HG02642 (cell line): Measurements from ENCODE around the gene PANK4.

Source experiments
- ATAC-seq: cut with Tn5 transposase; IDR thresholded peaks from one replicate; pipeline ENCODE4 v1.9.1; 2021; ENCODE audit warnings: mild to moderate bottlenecking; ENCODE audit not compliant: unreplicated experiment, poor library complexity

The PANK4 gene

DNA sequence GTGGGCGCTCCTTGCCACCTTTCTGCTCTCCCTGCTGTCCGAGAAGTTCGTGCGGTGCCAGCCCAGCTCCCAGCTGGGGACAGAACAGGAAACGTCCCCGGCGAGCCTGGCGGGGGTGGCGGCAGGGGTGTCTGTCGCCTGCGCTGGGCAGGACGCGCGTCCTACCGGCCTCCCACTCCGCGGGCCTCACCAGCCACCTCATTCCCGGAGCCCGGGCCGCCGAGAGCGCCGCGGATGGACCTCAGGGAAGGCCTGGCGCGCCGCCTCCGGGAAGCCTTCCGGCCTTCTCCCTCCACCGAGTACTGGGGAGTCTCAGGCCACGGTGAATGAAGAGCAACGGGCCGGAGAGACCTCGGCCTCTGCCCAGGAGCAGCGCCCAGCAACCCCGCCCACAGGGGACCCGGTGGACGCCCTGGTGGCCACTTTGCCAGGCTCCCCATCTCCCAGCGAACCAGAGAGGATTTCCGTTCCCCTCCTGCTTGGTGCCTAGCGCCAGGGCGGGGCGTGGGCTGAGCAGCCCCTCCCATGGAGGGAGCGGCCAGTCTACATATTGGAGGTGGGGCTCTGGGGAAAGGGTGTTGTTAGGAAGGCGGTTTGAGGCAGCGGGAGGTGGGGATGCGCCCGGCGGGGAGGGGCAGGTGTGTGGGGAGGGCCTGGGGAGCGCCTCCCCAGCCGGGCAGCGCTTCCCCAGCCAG, 20.3 kb upstream of the PANK4 start:
- peak; percentile 31 for ATAC-seq

DNA sequence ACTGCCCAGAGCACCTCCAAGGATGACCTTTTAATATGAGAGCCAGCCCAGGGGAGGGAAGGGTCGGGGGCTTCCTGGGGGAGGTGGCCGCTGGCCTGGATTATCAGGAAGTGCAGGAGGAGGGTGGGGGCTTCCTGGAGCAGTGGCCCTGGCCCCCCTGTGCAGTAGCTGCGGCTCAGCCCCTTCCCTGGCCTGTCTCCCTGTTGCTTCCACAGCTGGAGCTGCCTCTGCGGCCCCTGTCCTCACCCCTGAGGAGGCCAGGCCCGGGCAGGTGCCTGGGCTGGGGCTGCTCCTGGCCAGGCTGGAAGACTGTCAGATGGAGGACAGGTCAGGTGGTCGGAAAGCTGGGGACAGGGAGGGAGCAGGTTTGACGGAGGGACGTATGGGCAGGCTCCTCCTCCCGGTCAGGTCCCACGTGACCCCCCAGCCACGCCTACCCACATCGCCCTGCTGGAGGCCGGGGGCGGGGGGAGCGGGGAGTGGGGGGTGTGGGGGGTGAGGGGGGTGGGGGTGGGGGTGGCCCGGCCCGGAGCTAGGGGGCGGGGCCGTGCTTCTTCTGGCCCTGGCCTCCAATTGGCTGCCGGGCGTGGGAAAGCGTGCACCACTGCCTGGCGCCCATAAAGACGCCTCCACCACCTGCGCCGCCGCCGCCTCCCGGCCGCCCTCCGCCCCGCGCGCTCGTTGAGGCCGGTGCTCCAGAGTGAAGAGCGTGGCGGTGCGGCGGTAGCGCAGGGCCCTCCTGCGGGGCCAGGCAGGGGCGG, 19.5 kb upstream of the PANK4 start:
- ATAC-seq: peak; percentile 40

GRCh38 chr1:2544875-2545640, 18.7 kb upstream of the PANK4 start:
- ATAC-seq: no peak

GRCh38 chr1:2544093-2544874, 17.9 kb upstream of the PANK4 start:
- ATAC-seq: no peak

DNA sequence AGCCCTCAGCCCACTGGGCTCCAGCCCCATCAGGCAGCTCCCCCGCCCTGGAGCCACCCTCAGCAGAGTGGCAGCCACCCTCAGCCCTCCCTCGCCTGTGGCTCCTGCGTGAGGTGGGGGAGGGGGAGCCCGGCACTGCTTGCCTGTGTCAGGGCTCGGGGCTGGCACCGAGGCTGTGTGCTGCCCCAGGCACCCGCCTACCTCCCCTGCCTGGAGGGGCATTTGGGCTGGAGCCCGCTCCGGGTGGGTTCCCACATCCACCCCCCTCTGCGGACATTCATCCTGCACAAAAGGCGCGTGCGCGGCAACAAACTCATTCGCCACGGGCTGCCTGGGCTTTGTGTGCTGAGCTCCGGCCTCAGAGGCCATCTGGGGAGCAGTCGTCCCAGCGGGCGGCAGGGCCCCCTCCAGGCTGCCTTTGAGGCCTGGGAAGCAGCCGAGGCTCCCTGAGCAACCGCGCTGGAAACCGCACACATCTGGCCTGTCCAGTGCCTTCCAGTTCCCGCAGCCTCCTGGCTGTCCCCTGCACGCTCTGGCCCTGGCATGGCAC, 17.2 kb upstream of the PANK4 start:
- no peak for ATAC-seq

- ATAC-seq: no peak
These were observed 16.0 kb upstream of the PANK4 start for GRCh38 chr1:2542246-2542915.

DNA sequence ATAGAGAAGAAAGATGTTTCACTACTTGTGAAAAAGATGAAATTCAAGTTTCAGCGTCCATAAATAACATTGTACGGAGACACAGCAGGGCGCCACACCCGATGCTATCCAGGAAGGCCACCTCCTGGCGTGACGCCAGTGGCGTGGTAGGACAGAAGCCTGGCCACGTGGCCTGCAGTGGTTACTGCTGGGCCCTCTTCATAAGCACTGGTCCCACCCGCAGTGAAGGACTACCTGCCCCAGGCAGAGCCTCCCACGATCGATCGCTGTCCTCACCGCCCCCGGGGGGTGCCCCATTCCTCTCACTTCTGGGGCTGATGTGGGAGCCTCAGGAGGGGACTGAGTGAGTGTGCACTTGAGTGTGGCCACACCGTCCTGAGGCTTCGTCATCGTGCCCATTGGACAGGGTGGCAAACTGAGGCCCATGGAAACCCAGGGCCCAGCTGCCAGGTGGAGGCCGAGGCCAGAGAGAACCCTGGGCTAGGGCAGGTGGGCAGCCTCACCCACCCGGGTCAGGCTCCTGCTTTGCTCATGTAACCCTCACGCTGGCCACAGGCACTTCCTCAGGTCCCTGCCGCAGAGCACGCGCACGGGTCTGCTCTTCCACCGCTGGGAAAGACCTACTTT, 15.3 kb upstream of the PANK4 start:
- no peak for ATAC-seq

- no peak for ATAC-seq
These were observed 14.6 kb upstream of the PANK4 start for GRCh38 chr1:2540816-2541492.

DNA sequence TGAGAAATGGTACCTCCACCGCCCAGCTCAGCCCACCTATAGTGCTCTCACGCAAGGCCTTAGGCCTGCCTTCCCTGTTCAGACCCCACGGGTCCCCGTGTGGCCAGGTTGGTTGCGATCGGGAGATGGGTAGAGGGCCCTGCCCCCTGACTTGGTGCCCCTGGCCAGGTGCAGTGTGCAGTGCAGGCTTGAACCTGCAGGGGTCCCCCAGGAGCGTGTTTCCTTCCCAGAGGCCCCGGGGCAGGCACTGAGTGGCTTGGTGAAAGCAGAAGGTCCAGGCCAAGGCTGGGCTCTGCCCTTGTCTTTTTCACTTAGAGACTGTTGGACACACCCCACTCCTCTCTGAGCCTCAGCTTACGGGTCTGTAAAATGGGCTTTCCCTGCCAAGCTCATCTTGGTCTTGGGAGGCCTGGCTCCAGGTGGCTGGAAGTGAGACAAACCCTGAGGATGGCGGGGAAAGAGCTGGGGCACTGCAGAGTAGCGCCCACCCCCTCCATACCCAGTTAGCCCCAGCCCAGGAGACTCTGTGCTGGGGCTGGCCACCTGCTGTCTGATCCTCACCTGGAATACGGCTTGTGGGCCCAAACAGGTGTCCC, 13.0 kb upstream of the PANK4 start:
- no peak for ATAC-seq

DNA sequence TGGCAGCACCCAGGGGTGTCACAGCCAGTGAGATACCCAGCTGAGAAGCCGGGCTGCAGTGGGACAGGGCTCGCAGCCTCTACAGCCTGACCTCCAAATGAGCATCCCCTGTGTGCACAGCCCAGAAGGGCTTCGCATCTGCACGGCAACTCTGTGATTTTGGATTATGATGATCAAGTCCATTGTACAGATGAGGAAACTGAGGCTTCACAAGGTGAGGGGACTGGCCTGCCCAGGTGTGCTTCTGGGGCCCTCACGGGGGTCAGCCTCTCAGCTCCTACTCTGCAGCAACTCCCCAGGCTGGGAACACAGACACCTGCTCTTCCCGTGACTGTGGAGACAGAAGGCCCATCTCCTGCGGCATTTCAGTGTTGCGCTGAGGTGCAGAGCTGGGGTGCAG, 12.5 kb upstream of the PANK4 start:
- ATAC-seq: no peak

DNA sequence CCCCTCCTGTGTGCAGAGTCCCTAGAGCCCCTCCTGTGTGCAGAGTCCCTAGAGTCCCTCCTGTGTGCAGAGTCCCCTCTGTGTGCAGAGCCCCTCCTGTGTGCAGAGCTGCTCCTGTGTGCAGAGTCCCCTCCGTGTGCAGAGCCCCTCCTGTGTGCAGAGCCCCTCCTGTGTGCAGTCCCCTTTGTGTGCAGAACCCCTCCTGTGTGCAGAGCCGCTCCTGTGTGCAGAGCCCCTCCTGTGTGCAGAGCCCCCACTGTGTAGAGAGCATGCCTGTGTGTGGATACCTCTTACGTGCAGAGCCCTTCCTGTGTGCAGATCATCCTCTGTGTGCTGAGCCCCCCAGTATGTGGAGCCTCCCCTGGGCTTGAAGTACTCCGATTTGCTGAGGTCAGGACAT, 12.0 kb upstream of the PANK4 start:
- ATAC-seq: no peak

DNA sequence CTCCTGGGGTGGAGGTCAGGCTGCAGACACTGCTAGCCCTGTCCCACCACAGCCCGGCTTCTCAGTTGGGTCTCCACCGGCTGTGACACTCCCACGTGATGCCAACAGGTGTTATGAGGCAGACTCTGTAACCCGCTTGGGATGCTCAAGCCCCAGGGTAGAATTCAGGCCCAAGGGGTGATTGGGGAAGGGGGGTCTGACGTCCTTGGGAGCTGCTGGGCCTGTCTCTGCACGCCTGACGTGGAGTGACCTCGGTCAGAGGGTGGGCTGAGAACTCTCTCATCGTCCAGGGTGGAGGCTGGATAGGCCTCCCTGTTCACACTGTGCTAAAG, 11.4 kb upstream of the PANK4 start:
- no peak for ATAC-seq

DNA sequence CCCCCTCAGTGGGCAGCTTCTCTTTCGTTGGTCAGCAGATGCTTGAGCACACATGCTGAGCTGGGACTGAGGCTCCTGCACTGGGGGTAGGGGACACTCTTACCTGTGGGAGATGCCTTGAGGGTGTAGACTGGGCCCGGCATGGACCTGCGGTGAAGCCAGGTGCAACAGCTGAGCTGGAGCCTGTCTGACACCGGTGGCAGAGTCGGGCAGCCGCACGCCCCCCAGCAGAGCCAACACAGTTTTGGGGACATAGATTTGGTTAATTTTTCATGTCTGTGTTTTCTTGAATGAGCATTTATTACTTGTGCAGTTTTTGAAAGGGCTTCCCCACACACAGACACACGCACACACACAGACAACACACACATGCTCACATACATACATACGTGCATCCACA, 9.6 kb upstream of the PANK4 start:
- ATAC-seq: no peak

- no peak for ATAC-seq
These were observed 9.1 kb upstream of the PANK4 start for GRCh38 chr1:2535455-2535854.

- ATAC-seq: no peak
These were observed 8.5 kb upstream of the PANK4 start for GRCh38 chr1:2534687-2535441.

DNA sequence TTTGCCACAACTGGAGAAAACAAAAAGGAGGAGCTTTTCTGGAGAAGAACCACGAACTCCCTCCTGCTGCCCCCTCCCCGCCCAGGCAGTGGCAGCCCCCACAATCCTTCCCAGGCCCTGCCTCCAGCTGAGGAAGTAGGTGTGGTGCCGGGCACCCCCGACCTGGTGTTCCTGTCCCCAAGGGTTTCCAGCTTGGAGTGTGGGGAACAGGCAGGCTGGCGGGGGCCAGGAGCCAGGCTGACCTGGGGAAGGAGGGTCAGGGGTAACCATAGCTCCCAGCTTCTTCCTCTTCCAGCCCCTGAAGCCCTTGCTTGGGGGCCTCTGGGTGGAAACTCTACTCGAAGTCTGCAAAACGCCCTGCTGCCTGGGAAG, 7.9 kb upstream of the PANK4 start:
- no peak for ATAC-seq

GRCh38 chr1:2533365-2533764, 7.0 kb upstream of the PANK4 start:
- ATAC-seq: no peak
